ENCODE results near the gene P2RY13.

P2RY13 gene

DNA sequence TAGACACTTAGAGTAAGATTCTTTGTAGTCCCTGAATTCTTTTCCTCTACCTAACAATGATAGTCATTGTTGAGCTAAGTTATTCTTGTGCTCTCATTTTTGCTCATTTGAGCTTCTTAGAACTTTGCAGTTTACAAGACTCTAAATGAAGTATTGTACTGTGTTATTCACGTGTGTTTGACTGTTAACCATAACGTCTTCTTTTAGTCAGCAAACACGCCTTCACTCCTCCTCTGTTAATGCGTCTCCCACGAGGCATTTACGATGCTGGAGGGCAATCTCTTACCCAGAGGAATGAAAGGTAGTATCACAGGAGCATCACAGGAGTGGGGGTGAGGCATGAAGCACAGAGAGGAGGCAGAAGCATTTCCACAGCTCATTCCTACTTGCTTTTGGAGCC lies 36.2 kb downstream of the P2RY13 start:
- no peak for DNase-seq (ENCODE audit: low spot score)

DNA sequence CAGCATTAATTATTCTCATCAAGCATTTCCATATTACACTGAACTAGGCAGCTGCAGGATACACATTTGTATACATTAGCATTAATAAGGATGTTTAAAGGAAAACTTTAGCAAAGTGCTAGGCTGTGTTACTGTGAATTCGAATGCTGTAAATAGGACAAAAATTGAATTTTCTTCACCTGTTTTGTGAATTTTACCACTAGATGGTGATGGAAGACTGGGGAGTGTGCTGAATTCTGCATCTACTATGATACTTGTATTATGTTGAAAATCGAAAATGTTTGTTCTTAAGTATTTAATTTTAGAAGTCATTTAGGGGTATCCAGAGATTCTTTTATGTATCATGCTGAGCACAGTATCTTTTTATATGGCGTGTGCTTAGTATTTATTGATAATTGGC lies 38.7 kb downstream of the P2RY13 start:
- DNase-seq (ENCODE audit: low spot score), result peak; percentile 51

DNA sequence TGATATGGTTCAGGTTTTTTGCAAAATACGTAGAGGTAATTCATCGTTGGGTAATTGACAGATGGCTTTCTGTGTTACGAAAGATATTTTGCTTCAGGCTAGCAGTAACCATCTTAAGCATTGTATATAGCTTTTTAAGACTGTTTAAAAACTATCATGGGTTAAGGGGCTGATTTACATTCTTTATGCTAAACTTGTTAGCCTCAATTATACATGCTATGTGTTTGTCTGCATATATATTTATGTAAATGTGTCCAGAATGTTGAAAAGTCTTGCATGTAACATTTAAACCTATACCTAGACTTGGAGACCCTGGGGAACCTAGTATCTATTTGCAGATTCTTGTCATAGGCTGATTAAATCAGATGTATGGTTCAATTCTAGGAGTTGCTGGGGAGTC lies 39.9 kb downstream of the P2RY13 start:
- no peak for DNase-seq (ENCODE audit: low spot score)

DNA sequence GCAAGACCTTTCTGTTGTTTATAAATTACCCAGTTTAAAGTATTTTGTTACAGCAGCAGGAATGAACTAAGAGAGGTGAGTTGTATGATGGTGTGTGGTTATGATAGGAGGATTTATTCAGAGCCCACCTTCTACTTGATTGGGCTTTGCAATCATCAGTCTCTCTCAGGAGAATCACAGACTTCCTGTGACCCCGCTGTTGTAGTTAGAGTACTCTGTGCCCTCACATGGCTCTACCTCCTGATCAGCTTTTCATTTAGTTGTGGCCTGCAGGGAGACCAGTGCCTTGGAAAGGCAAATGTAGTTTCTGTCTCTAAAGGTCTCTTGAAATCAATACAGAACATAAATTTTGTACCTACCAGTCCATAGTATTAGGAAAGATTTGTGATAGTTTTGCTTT lies 43.4 kb downstream of the P2RY13 start:
- no peak for DNase-seq (ENCODE audit: low spot score)

DNA sequence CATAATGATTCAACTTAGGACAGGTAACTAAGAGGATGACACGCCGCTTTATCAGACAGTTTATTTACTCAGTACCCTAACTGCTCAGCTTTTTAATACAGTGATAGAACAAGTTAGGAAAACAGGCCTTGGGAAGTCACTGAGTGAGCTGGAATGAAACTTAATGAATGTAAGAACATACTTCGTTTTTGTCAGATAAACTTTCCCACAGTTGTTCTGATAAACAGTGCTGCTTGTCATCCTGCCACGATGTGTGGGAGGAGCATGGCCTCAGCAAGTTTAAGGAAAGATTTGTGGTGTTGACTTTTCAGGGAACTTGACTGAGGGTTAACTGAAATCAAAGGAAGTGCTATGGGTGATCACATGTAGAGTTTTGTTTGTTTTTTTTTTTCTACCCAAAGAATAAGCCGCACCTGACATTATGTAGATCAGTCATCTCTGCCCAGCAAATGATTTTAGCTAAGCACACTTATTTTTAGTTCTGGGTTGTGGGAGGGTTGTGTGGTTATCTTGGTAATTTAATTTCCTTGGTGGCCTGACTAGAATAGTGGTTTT lies 45.4 kb downstream of the P2RY13 start:
- no peak for DNase-seq (ENCODE audit: low spot score)

DNA sequence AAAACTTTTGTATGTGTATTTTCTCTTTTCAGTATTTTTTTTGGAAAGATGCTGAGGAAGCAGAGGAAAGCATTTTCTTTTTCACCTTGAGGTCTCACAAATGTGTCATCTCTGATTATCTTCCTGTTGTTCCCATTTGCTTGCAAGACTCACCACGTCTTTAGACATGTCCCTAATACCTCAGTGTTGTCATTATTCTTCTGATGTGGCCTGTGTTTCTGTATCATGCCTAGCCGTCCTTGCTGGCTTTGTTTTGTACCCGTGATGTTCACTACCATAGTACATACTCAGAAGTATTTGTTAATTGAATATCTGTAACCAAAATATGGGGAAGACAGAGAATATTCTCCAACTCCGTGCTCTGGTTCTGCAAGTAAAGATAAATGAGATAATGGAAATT lies 46.0 kb downstream of the P2RY13 start:
- DNase-seq (ENCODE audit: low spot score), result no peak

DNA sequence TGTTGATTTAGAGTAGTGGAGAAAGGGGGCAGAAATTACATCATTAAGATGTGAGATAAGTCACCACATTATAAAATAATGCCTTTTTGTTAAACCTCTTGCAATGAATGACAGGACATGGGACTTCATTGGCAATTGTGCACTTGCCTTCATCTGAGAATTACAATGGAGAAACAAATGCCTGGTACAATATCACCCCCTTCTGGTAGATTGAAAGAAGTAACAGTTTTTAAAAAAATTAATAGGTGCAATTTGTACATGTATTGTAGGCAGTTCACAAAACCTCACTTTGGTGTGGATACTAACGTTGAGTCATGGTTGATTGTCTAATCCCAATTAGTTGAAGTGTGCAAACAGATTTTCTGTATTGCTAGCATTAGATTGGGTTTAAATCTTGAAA lies 46.4 kb downstream of the P2RY13 start:
- peak; percentile 65 for DNase-seq (ENCODE audit: low spot score)

DNA sequence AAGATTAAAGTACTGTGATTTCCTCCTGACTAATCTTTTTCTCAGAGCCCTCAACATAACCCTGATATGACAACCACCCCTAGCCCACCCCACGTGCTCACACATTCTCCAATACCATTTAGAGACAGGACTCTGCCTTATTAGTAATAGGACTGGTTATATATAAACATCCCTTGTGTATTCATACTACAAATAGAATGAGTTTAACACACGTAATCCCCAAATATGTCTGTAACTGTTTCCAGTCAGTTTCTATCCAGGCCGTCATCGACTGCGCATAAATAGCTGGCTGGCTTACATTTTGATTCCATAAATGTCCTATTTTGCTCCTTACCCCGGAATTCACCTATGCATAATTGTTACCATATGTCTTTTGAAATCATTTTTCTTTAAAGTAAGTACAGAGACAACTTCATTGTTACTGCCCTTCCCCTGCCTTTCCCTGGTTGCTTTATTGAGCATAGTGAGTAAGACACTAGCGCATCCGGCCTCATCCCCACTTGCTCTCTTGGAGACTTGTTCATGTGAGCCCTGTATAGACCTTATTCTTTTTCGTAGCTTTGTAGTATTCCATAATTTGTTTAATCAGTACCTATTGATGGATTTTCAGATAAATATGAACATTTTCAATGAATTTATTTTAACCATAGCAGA lies 47.6 kb downstream of the P2RY13 start:
- DNase-seq (ENCODE audit: low spot score), result no peak

DNA sequence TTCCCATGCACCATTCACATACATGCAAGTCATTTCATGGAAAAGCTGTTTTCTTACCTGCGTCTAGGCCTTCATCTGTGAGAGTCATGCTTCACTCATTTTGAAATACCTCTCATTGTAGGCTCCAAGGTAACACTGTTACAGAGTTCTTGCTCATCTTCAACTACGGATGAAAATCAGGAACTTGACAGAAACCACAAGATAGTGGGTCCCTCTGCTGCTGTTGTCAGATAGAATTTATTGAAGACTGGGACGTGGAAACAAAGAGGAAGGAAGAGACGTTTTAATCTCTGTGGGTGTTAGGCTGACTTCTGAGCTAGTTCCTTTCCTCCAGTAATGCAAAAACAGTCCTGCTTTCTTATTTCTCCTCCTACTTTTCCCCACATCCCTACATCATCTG lies 51.1 kb downstream of the P2RY13 start, which contains the start of gene P2RY14:
Gene P2RY14 (minus strand): TSS at position 313 of the 400 bp plus-strand sequence. CDS start 64,226 bp downstream, outside the sequence.
- DNase-seq (ENCODE audit: low spot score), result no peak

DNA sequence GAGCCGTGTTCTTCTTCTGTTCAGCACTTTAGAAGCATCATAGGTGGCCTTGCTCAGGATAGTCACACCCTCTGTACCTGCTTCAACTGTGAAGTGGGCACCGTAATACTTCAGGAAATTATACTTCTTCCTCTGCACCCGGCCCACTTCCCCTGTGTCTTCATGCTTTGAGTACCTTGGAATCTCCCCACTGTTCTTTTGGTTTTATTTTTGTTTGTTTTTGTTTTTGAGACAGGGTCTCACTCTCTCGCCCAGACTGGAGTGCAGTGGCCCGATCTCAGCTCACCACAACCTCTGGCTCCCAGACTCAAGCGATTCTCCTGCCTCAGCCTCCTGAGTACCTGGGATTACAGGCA lies 52.7 kb downstream of the P2RY13 start:
- no peak for DNase-seq (ENCODE audit: low spot score)

Data from AG08395 (cell line).